Stimulated activated CD4-positive, alpha-beta T cell treated with anti-CD3 and anti-CD28 coated beads, Interleukin-2, amount 100 ng/mL, for 4 hours (primary cell): ENCODE measurements around the gene TGM2.
A peak's percentile ranks its signal among the peaks of the same experiment; 100 is the strongest.

Experiments used
- DNase-seq: peaks from one replicate; pipeline ENCODE4 v3.0.0-alpha.2; 2020; ENCODE audit warnings: low read depth

TGM2 gene

GRCh38 chr20:38165089-38165965 is at the start of gene TGM2:
TSS of gene TGM2 (minus strand) at chr20:38165270. CDS start at chr20:38165198, 72 bp downstream.
- DNase-seq, result peak; percentile 7

GRCh38 chr20:38214256-38215193 is 49.5 kb upstream of the TGM2 start:
- DNase-seq, result no peak

- DNase-seq, result no peak
Measured at GRCh38 chr20:38213607-38213940, 48.5 kb upstream of the TGM2 start.

- no peak for DNase-seq
Measured at GRCh38 chr20:38212806-38213606, 47.9 kb upstream of the TGM2 start.

GRCh38 chr20:38211200-38212097 is 46.4 kb upstream of the TGM2 start:
- DNase-seq, result no peak

- DNase-seq, result no peak
Measured at GRCh38 chr20:38210741-38211140, 45.7 kb upstream of the TGM2 start.

GRCh38 chr20:38209736-38210405 is 44.8 kb upstream of the TGM2 start:
- no peak for DNase-seq

- no peak for DNase-seq
Measured at GRCh38 chr20:38209054-38209675, 44.1 kb upstream of the TGM2 start.

- no peak for DNase-seq
Measured at GRCh38 chr20:38208523-38208922, 43.5 kb upstream of the TGM2 start.

GRCh38 chr20:38208088-38208487 is 43.0 kb upstream of the TGM2 start:
- DNase-seq, result no peak

GRCh38 chr20:38207621-38208020 is 42.6 kb upstream of the TGM2 start:
- no peak for DNase-seq

- no peak for DNase-seq
Measured at GRCh38 chr20:38205001-38205400, 39.9 kb upstream of the TGM2 start.

GRCh38 chr20:38203981-38204357 is 38.9 kb upstream of the TGM2 start:
- DNase-seq, result no peak

- no peak for DNase-seq
Measured at GRCh38 chr20:38203337-38203980, 38.4 kb upstream of the TGM2 start.

- DNase-seq, result no peak
Measured at GRCh38 chr20:38202982-38203293, 37.9 kb upstream of the TGM2 start.

GRCh38 chr20:38202153-38202981 is 37.3 kb upstream of the TGM2 start:
- DNase-seq, result no peak

- no peak for DNase-seq
Measured at GRCh38 chr20:38201356-38201755, 36.3 kb upstream of the TGM2 start.

GRCh38 chr20:38200646-38201045 is 35.6 kb upstream of the TGM2 start:
- no peak for DNase-seq
